T-helper 2 cell (primary cell): ENCODE measurements around the gene ATG7.
"Not testable (repeated sequence)": the region's sequence is repeated elsewhere in the genome, so short reads cannot be mapped to it uniquely, and the experiment has no call there.

Experiments used
- DNase-seq, 5 experiments: peaks; one replicate each; pipeline versions ENCODE4 v3.0.0 to v3.0.0-alpha.2; 2012 to 2022

Gene ATG7

GRCh38 chr3:11570789-11571495 lies 298.7 kb downstream of the ATG7 start:
- DNase-seq = no peak

GRCh38 chr3:11572660-11573059 lies 300.5 kb downstream of the ATG7 start:
- DNase-seq = not testable (repeated sequence)

- DNase-seq = no peak
Observed at GRCh38 chr3:11574981-11575669, 302.9 kb downstream of the ATG7 start.

- DNase-seq = no peak
Observed at GRCh38 chr3:11575677-11576076, 303.5 kb downstream of the ATG7 start.

GRCh38 chr3:11576453-11576852 lies 304.3 kb downstream of the ATG7 start:
- no peak for DNase-seq

- no peak for DNase-seq
Observed at GRCh38 chr3:11578169-11578568, 306.0 kb downstream of the ATG7 start.

- no peak for DNase-seq
Observed at GRCh38 chr3:11580645-11581044, 308.4 kb downstream of the ATG7 start.

- no peak for DNase-seq
Observed at GRCh38 chr3:11581237-11582190, 309.3 kb downstream of the ATG7 start.

GRCh38 chr3:11582191-11582968 lies 310.2 kb downstream of the ATG7 start:
- no peak for DNase-seq

- DNase-seq = no peak
Observed at GRCh38 chr3:11583235-11583634, 311.0 kb downstream of the ATG7 start.

- no peak for DNase-seq
Observed at GRCh38 chr3:11583638-11584046, 311.4 kb downstream of the ATG7 start.

GRCh38 chr3:11584570-11584969 lies 312.4 kb downstream of the ATG7 start:
- no peak for DNase-seq

- no peak for DNase-seq
Observed at GRCh38 chr3:11587766-11588165, 315.6 kb downstream of the ATG7 start.

- DNase-seq = no peak
Observed at GRCh38 chr3:11588338-11588737, 316.1 kb downstream of the ATG7 start.

GRCh38 chr3:11588755-11589154 lies 316.6 kb downstream of the ATG7 start:
- no peak for DNase-seq

- no peak for DNase-seq
Observed at GRCh38 chr3:11589706-11590105, 317.5 kb downstream of the ATG7 start.

- no peak for DNase-seq
Observed at GRCh38 chr3:11591002-11591355, 318.8 kb downstream of the ATG7 start.

GRCh38 chr3:11591391-11592282 lies 319.4 kb downstream of the ATG7 start:
- DNase-seq = no peak

GRCh38 chr3:11592445-11593298 lies 320.5 kb downstream of the ATG7 start:
- DNase-seq = no peak

GRCh38 chr3:11593318-11594034 lies 321.3 kb downstream of the ATG7 start:
- DNase-seq = no peak
